Mesenchymal stem cell (in vitro differentiated cells and primary cell): ENCODE measurements around the gene INSM1.

Experiments
- DNase-seq: peaks from one replicate; pipeline ENCODE4 v3.0.0-alpha.2; 2013
- H2AFZ ChIP-seq: one replicate; pipeline ENCODE4 v1.6.1; 2013; ENCODE audit warnings: low read depth, mild to moderate bottlenecking, control low read depth, inconsistent platforms, low read length, moderate library complexity
- H2AK5ac ChIP-seq: 2 replicates; pipeline ENCODE4 v1.6.1; 2013; ENCODE audit warnings: low read length, moderate library complexity, mild to moderate bottlenecking, inconsistent platforms; ENCODE audit not compliant: severe bottlenecking
- H2BK120ac ChIP-seq: one replicate; pipeline ENCODE4 v1.6.1; 2013; ENCODE audit warnings: low read depth, mild to moderate bottlenecking, inconsistent platforms, low read length, moderate library complexity
- H2BK12ac ChIP-seq, 2 experiments: one replicate each; pipeline ENCODE4 v1.6.1; 2013; ENCODE audit warnings: inconsistent platforms in 2 of 2, low read length in 2 of 2, mild to moderate bottlenecking in 2 of 2, moderate library complexity in 2 of 2, control low read depth in 1 of 2
- H2BK15ac ChIP-seq: one replicate; pipeline ENCODE4 v1.6.1; 2013; ENCODE audit warnings: mild to moderate bottlenecking, low read depth, inconsistent platforms; ENCODE audit not compliant: poor library complexity, severe bottlenecking
- H2BK5ac ChIP-seq: 2 replicates; pipeline ENCODE4 v1.6.1; 2013; ENCODE audit warnings: low read depth, mild to moderate bottlenecking, low read length, control low read depth, inconsistent platforms; ENCODE audit not compliant: poor library complexity, severe bottlenecking
- H3K14ac ChIP-seq, 2 experiments: one replicate each; pipeline ENCODE4 v1.6.1; 2013; ENCODE audit warnings: inconsistent platforms in 2 of 2, low read length in 2 of 2, control low read depth in 1 of 2, mild to moderate bottlenecking in 1 of 2, moderate library complexity in 1 of 2
- H3K18ac ChIP-seq, 2 experiments: one replicate each; pipeline ENCODE4 v1.6.1; 2013; ENCODE audit warnings: inconsistent platforms in 2 of 2, low read length in 2 of 2, control low read depth in 1 of 2, low read depth in 1 of 2, mild to moderate bottlenecking in 1 of 2
- H3K23ac ChIP-seq, 2 experiments: one replicate each; pipeline ENCODE4 v1.6.1; 2013; ENCODE audit warnings: inconsistent platforms in 2 of 2, low read length in 2 of 2, mild to moderate bottlenecking in 2 of 2, moderate library complexity in 2 of 2, control low read depth in 1 of 2
- H3K27ac ChIP-seq: 2 replicates; pipeline ENCODE4 v1.5.1; 2013; ENCODE audit warnings: mild to moderate bottlenecking, moderate library complexity, low read length, control low read depth, inconsistent platforms; ENCODE audit not compliant: poor library complexity, severe bottlenecking
- H3K27me3 ChIP-seq, 2 experiments: 2 replicates each; pipeline versions ENCODE4 v1.6.1 to v1.7.0; 2013; ENCODE audit warnings: low read length in 2 of 2, mild to moderate bottlenecking in 2 of 2, moderate library complexity in 2 of 2, control low read depth in 1 of 2, inconsistent platforms in 1 of 2; ENCODE audit not compliant: control insufficient read depth in 1 of 2, insufficient read depth in 1 of 2
- H3K36me3 ChIP-seq, 2 experiments: 2 replicates each; pipeline versions ENCODE4 v1.6.1 to v1.7.0; 2013; ENCODE audit warnings: low read length in 2 of 2, control low read depth in 1 of 2, inconsistent platforms in 1 of 2, low read depth in 1 of 2, mild to moderate bottlenecking in 1 of 2; ENCODE audit not compliant: insufficient read depth in 2 of 2, control insufficient read depth in 1 of 2
- H3K4ac ChIP-seq, 2 experiments: one replicate each; pipeline ENCODE4 v1.6.1; 2013; ENCODE audit warnings: inconsistent platforms in 2 of 2, low read length in 2 of 2, mild to moderate bottlenecking in 2 of 2, moderate library complexity in 2 of 2, control low read depth in 1 of 2, low read depth in 1 of 2
- H3K4me1 ChIP-seq: 2 replicates; pipeline ENCODE4 v1.6.1; 2013; ENCODE audit warnings: low read depth, low read length, control low read depth; ENCODE audit not compliant: control insufficient read depth, insufficient read depth
- H3K4me2 ChIP-seq: 2 replicates; pipeline ENCODE4 v1.6.1; 2013; ENCODE audit warnings: low read length, mild to moderate bottlenecking, inconsistent platforms; ENCODE audit not compliant: poor library complexity, severe bottlenecking
- H3K4me3 ChIP-seq, 2 experiments: 2 replicates each; pipeline versions ENCODE4 v1.5.1 to v1.7.0; 2013; ENCODE audit warnings: low read length in 2 of 2, mild to moderate bottlenecking in 2 of 2, control low read depth in 1 of 2, low read depth in 1 of 2; ENCODE audit not compliant: insufficient read depth in 1 of 2
- H3K79me1 ChIP-seq: replicated peaks from 2 replicates; pipeline ENCODE4 v1.6.1; 2013; ENCODE audit warnings: mild to moderate bottlenecking, control low read depth, low read length, inconsistent platforms; ENCODE audit not compliant: poor library complexity, severe bottlenecking
- H3K9ac ChIP-seq: 2 replicates; pipeline ENCODE4 v1.7.0; 2013; ENCODE audit warnings: mild to moderate bottlenecking, low read length, moderate library complexity
- H3K9me3 ChIP-seq: 2 replicates; pipeline ENCODE4 v1.7.0; 2013; ENCODE audit warnings: mild to moderate bottlenecking, low read length; ENCODE audit not compliant: control insufficient read depth
- H4K8ac ChIP-seq: one replicate; pipeline ENCODE4 v1.6.1; 2013; ENCODE audit warnings: inconsistent platforms, mild to moderate bottlenecking, low read length, moderate library complexity
- H4K91ac ChIP-seq: one replicate; pipeline ENCODE4 v1.6.1; 2013; ENCODE audit warnings: mild to moderate bottlenecking, low read length, inconsistent platforms
- WGBS: methylation state at CpG from one replicate; pipeline ENCODE4 v1.1.7; 2013; ENCODE audit warnings: mixed read lengths; 5-methylcytosine and 5-hydroxymethylcytosine counted together

Gene INSM1

DNA sequence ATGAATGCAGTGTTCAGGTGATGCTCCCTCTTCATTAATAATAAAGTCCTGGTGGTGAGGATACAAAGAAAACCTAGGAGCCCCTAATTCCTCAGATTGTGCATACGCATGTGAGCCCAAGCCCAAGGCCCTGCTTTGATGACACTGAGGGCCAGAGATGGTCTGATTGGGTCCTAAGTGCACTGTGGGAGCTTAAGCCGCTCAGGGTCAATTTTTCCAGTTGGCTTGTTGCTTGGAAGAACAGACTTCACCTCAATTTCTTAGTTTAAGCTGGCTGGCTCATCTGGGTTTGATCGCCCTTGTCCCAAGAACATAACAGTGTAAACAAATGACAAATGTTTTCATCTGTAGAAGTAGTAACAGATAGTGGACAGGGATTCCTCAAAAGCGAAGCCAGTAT, 41.4 kb downstream of the INSM1 start:
- DNase-seq, result no peak
- no peak overlapping the region for H3K27ac ChIP-seq
- no peak overlapping the region for H2AFZ ChIP-seq
- H3K9me3 ChIP-seq, result no peaks in the 10 kb centered on the region
- H3K4me3 ChIP-seq, result no peak overlapping the region
- H2AK5ac ChIP-seq, result no peak overlapping the region
- H2BK12ac ChIP-seq, result no peak overlapping the region
- no peaks in the 10 kb centered on the region for H3K36me3 ChIP-seq
- H2BK5ac ChIP-seq, result no peak overlapping the region
- H3K18ac ChIP-seq, result no peak overlapping the region
- no peak overlapping the region for H4K8ac ChIP-seq
- WGBS, result 96% methylated on average over 4 of the region's 4 CpGs
- H2BK15ac ChIP-seq, result no peak overlapping the region
- H3K9ac ChIP-seq, result no peak overlapping the region
- H4K91ac ChIP-seq, result no peak overlapping the region
- no peak overlapping the region for H3K14ac ChIP-seq
- H3K4ac ChIP-seq, result no peak overlapping the region
- H3K4me1 ChIP-seq, result peaks cover 3% of the 10 kb centered on the region
- peaks cover 0 to 3% of the 10 kb centered on the region in 2 experiments for H3K27me3 ChIP-seq
- no peaks in the 10 kb centered on the region for H3K79me1 ChIP-seq
- no peak overlapping the region for H3K4me2 ChIP-seq
- H2BK120ac ChIP-seq, result no peak overlapping the region
- no peak overlapping the region for H3K23ac ChIP-seq

DNA sequence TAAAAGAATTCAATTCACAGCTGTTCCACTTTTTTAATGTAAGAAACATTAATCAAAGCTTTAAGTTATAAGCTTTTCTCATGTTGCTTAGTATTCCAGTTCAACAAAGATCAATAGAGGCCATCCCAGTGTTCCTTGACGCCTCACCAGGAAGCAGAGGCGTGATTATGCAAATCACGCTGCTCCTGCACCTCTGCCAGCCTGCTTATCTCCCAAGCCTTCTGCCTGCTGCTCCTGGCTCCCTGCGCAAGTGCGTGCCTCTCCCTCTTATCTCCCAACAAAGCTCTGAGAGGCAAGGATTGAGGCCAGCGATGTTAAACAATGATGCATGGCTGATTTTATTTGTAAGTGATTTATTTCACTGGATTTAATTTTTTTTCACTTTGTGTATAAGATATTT, 42.8 kb downstream of the INSM1 start:
- no peak overlapping the region for H3K18ac ChIP-seq
- peaks cover 3% of the 10 kb centered on the region for H3K4me1 ChIP-seq
- H3K23ac ChIP-seq, result no peak overlapping the region
- H2BK12ac ChIP-seq, result no peak overlapping the region
- no peak overlapping the region for H3K4me3 ChIP-seq
- H3K27ac ChIP-seq, result no peak overlapping the region
- no peak overlapping the region for H2AFZ ChIP-seq
- no peak overlapping the region for H4K8ac ChIP-seq
- no peak overlapping the region for H3K14ac ChIP-seq
- H3K9ac ChIP-seq, result no peak overlapping the region
- peaks cover 0 to 3% of the 10 kb centered on the region in 2 experiments for H3K27me3 ChIP-seq
- H3K4ac ChIP-seq, result no peak overlapping the region
- H2BK120ac ChIP-seq, result no peak overlapping the region
- no peak overlapping the region for H4K91ac ChIP-seq
- H3K4me2 ChIP-seq, result no peak overlapping the region
- no peaks in the 10 kb centered on the region for H3K36me3 ChIP-seq
- H3K79me1 ChIP-seq, result no peaks in the 10 kb centered on the region
- no peaks in the 10 kb centered on the region for H3K9me3 ChIP-seq
- 9% methylated on average over 3 of the region's 6 CpGs for WGBS
- DNase-seq, result no peak
- no peak overlapping the region for H2AK5ac ChIP-seq
- no peak overlapping the region for H2BK5ac ChIP-seq
- no peak overlapping the region for H2BK15ac ChIP-seq

DNA sequence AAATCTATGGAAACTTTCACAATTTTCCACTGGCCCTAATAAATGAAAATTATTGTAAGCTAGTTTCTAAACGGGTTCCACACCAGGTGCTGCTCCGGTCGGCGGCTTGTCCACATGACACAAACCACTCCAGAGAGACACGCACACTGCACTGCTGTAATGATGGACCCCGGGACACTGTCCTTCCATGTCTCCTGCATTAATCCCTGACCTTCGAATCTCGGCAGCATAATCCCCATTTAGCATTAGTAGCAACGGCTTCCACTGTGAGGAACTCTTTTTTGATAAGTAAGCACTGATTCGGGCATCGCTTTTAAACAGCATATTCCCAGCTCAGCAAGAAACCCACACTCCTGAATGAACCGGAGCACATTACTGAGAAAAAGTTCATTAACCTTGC, 43.5 kb downstream of the INSM1 start:
- Histone ChIP-seq H2AK5ac (no peak overlapping the region), H3K14ac (no peak overlapping the region), H3K23ac (no peak overlapping the region), H3K27me3 (peaks cover 0 to 3% of the 10 kb centered on the region in 2 experiments), H3K4me2 (no peak overlapping the region), H4K91ac (no peak overlapping the region), H2BK15ac (no peak overlapping the region), H2AFZ (no peak overlapping the region), H3K4me1 (peaks cover 3% of the 10 kb centered on the region), H2BK5ac (no peak overlapping the region), H3K4me3 (no peak overlapping the region), H4K8ac (no peak overlapping the region), H2BK120ac (no peak overlapping the region), H3K9ac (no peak overlapping the region), H3K4ac (no peak overlapping the region), H3K18ac (no peak overlapping the region), H3K27ac (no peak overlapping the region), H3K36me3 (no peaks in the 10 kb centered on the region), H3K79me1 (no peaks in the 10 kb centered on the region), H2BK12ac (no peak overlapping the region), H3K9me3 (no peaks in the 10 kb centered on the region)
- no peak for DNase-seq
- 88% methylated on average over 10 of the region's 12 CpGs for WGBS

DNA sequence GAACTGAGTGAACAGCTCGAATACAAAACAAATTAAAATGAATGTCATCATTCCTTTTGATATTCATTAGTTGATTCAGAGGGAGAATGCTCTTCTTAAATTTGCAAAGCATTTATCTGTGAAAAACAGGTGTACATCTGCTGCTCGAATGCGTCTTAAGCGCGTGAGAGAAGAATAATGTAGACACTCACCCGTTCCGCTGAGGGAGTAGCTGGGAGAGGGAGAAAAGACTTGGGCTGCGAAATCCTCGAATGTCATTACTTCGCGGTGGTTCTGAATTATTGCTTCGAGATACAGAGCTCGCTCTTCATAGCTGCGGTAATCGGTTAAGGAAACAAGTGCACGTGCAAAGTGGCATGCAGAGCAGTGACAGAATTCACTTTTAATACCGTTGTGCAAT, 43.9 kb downstream of the INSM1 start:
- H3K27ac ChIP-seq, result no peak overlapping the region
- H3K27me3 ChIP-seq, result peaks cover 0 to 3% of the 10 kb centered on the region in 2 experiments
- H2BK120ac ChIP-seq, result no peak overlapping the region
- no peak for DNase-seq
- no peak overlapping the region for H3K4me2 ChIP-seq
- no peak overlapping the region for H3K14ac ChIP-seq
- H4K91ac ChIP-seq, result no peak overlapping the region
- H3K23ac ChIP-seq, result no peak overlapping the region
- H2BK15ac ChIP-seq, result no peak overlapping the region
- no peaks in the 10 kb centered on the region for H3K9me3 ChIP-seq
- H3K18ac ChIP-seq, result no peak overlapping the region
- no peak overlapping the region for H3K9ac ChIP-seq
- H2BK5ac ChIP-seq, result no peak overlapping the region
- peaks cover 3% of the 10 kb centered on the region for H3K4me1 ChIP-seq
- H3K4ac ChIP-seq, result no peak overlapping the region
- H3K79me1 ChIP-seq, result no peaks in the 10 kb centered on the region
- 90% methylated on average over 15 of the region's 17 CpGs for WGBS
- no peak overlapping the region for H4K8ac ChIP-seq
- H2BK12ac ChIP-seq, result no peak overlapping the region
- no peak overlapping the region for H3K4me3 ChIP-seq
- no peaks in the 10 kb centered on the region for H3K36me3 ChIP-seq
- no peak overlapping the region for H2AK5ac ChIP-seq
- H2AFZ ChIP-seq, result no peak overlapping the region
